Ovary (tissue), 3 donors: ENCODE data around the gene MCCC2.

ENCODE experiments used
- CTCF ChIP-seq, 3 donors: fragments of 450-650 bp in 2 of 3; fragments of 200-600 bp in 1 of 3; IDR thresholded peaks; one replicate each; pipeline versions ENCODE4 v1.5.1 to v1.8.0; 2016 to 2022; ENCODE audit warnings: antibody characterized with exemption in 3 of 3, mild to moderate bottlenecking in 1 of 3
- POLR2A ChIP-seq: fragments of 450-650 bp; IDR thresholded peaks from one replicate; pipeline ENCODE4 v1.6.1; 2017; ENCODE audit warnings: antibody characterized with exemption, mild to moderate bottlenecking, moderate library complexity
- donor health status: DM: no; HTN: no; CAD: no.

DNA sequence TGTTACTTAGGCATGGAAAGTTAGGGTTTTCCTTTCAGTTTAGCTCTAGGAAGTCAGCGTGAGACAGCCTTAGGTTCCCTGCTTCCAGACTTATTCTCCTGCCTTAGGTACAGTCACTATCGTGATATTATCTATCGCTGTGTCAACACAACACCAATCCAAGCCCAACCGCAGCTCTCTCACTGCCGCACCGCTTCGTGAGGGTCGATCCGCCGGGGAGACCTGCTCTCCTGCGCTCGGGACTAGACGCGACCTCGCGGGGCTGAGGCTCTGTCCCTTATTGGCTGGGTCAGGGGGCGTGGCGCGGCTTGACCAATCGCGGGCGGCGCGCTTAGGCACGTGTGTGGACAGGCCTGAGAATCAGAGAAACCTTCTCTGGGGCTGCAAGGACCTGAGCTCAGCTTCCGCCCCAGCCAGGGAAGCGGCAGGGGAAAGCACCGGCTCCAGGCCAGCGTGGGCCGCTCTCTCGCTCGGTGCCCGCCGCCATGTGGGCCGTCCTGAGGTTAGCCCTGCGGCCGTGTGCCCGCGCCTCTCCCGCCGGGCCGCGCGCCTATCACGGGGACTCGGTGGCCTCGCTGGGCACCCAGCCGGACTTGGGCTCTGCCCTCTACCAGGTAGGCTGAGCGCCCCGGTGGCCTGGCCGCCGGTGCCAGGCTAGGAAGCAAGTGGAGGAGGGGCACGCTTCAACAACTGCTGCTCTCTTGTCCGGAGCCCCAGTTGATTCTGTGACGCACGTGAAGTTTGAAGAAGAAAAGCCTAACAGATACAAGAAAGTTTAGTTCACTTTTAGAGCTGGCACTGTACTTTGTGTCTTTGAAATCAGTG is at the start of gene MCCC2:
- no peak for TF ChIP-seq CTCF (IDR thresholded peaks at IDR 0.05)
- peak; percentile 49 for TF ChIP-seq POLR2A
